ENCODE measurements around the gene ABCB8.

GRCh38 chr7:151057506-151057988, 29.3 kb downstream of the ABCB8 start, which contains the start of gene CDK5:
- TF ChIP-seq CTCF (IDR thresholded peaks at IDR 0.05) (no peak), EP300 (IDR thresholded peaks at IDR 0.05) (no peak), POLR2A (IDR thresholded peaks at IDR 0.05) (no peak)
